Tibial nerve (tissue), 4 donors: ENCODE results near the gene AGPAT3. TPM values are rescaled to one million over a fixed set of nuclear protein-coding genes. Genes with fewer than 3 reads are reported as not detected.

Experiments
- DNase-seq, 2 donors: peaks; one replicate each; pipeline ENCODE4 v3.0.0-alpha.2; 2019; ENCODE audit warnings: low spot score in 2 of 2
- H3K27ac ChIP-seq, 4 donors: fragments of 200-600 bp; sonication (generic) in 3 of 4; one replicate each; pipeline ENCODE4 v1.5.1; 2017 to 2019; ENCODE audit warnings: mild to moderate bottlenecking in 1 of 4
- H3K27me3 ChIP-seq, 2 donors: fragments of 200-600 bp; sonication (generic) in 1 of 2; one replicate each; pipeline versions ENCODE4 v1.5.1 to v1.6.0; 2017 to 2019
- H3K36me3 ChIP-seq, 3 donors: fragments of 200-600 bp; sonication (generic); one replicate each; pipeline ENCODE4 v1.5.1; 2018 to 2019
- H3K4me1 ChIP-seq, 4 donors: fragments of 200-600 bp; sonication (generic) in 3 of 4; one replicate each; pipeline ENCODE4 v1.5.1; 2017 to 2019
- H3K4me3 ChIP-seq, 4 donors: fragments of 200-600 bp; sonication (generic) in 3 of 4; one replicate each; pipeline ENCODE4 v1.5.1; 2017 to 2019; ENCODE audit warnings: mild to moderate bottlenecking in 1 of 4, moderate library complexity in 1 of 4
- H3K9me3 ChIP-seq, 4 donors: fragments of 200-600 bp; sonication (generic) in 3 of 4; one replicate each; pipeline ENCODE4 v1.5.1; 2017 to 2019
- EP300 ChIP-seq, 2 donors: sonication (generic); formaldehyde crosslinking; IDR thresholded peaks; one replicate each; pipeline ENCODE4 v1.6.1; 2017; ENCODE audit warnings: antibody characterized with exemption in 2 of 2, mild to moderate bottlenecking in 1 of 2
- POLR2A ChIP-seq, 2 donors: fragments of 450-650 bp; IDR thresholded peaks; one replicate each; pipeline ENCODE4 v1.6.1; 2017; ENCODE audit warnings: antibody characterized with exemption in 2 of 2, mild to moderate bottlenecking in 2 of 2, moderate library complexity in 2 of 2
- WGBS, 2 donors: methylation state at CpG; one replicate each; pipeline ENCODE4 v1.1.5; 2018; 5-methylcytosine and 5-hydroxymethylcytosine counted together
- total RNA-seq, 4 donors: library from RNA; depleted of rRNA; stranded (reverse); fragments of >200 nt; gene quantifications; one replicate each; pipeline ENCODE4 v1.1.0, GENCODE V29; 2016
- TF ChIP-seq, protein P1 (sequence below), 5 experiments: fragments of 200-600 bp in 3 of 5; fragments of 450-650 bp in 2 of 5; sonication (generic) in 3 of 5; IDR thresholded peaks; one replicate each; pipeline ENCODE4 v1.5.1; 2016 to 2019; ENCODE audit warnings: antibody characterized with exemption in 5 of 5, mild to moderate bottlenecking in 3 of 5, moderate library complexity in 2 of 5

Gene AGPAT3
- total RNA-seq, 4 donors from 2014 or later: 29.9 to 45.6 (median 36.4) TPM

DNA sequence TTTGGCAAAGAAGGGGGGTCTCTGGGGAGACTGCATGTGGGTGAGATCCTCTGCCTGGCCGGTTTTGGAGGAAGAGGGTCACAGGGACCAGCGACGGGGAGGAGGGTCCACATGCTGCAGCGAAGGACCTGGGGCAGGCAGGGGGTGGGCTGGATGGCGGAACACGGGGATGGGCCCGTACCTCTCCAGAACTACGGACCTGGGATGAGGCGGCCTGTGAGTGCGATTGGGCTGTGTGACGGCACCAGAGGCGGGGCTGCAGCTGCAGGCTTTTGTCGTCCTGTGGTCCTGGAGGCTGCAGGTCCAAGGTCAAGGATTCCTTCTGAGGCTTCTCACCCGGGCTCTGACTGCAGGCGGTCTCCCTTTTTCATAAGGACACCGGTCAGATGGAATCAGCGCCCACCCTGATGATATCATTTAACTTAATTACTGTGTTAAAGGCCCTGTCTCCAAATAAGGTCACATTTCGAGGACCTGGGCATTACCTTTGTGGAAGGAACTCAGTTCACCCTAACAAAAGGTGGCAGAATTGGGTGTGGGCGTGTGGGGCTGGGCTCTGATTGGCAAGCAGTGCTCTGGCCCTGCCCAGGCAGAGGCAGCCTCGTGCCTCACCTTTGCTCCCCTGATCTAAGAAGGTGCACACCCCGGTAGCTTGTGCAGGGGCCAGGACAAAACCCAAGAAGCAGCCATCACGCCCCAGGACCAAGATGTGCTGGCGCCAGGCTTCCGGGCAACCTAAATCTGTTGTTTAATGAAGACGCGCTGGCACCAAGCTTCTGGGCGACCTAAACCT is 87.1 kb downstream of the AGPAT3 start:
- DNase-seq: no peak
- Histone ChIP-seq H3K4me1 (peaks cover 0 to 12% (median 0%) of the 10 kb centered on the region in 4 donors), H3K4me3 (no peak overlapping the region), H3K9me3 (peaks cover 0 to 18% (median 1%) of the 10 kb centered on the region in 4 donors), H3K27ac (no peak overlapping the region), H3K36me3 (peaks cover 0 to 41% (median 0%) of the 10 kb centered on the region in 3 donors), H3K27me3 (no peaks in the 10 kb centered on the region)
- whole genome bisulfite sequencing, 2 donors: 84 to 88% methylated on average over 23 to 26 of the region's 27 CpGs
- TF ChIP-seq, protein P1, sequence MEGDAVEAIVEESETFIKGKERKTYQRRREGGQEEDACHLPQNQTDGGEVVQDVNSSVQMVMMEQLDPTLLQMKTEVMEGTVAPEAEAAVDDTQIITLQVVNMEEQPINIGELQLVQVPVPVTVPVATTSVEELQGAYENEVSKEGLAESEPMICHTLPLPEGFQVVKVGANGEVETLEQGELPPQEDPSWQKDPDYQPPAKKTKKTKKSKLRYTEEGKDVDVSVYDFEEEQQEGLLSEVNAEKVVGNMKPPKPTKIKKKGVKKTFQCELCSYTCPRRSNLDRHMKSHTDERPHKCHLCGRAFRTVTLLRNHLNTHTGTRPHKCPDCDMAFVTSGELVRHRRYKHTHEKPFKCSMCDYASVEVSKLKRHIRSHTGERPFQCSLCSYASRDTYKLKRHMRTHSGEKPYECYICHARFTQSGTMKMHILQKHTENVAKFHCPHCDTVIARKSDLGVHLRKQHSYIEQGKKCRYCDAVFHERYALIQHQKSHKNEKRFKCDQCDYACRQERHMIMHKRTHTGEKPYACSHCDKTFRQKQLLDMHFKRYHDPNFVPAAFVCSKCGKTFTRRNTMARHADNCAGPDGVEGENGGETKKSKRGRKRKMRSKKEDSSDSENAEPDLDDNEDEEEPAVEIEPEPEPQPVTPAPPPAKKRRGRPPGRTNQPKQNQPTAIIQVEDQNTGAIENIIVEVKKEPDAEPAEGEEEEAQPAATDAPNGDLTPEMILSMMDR (IDR thresholded peaks at IDR 0.05): no peak
- no peak for TF ChIP-seq EP300 (IDR thresholded peaks at IDR 0.05)
- no peak for TF ChIP-seq POLR2A (IDR thresholded peaks at IDR 0.05)

DNA sequence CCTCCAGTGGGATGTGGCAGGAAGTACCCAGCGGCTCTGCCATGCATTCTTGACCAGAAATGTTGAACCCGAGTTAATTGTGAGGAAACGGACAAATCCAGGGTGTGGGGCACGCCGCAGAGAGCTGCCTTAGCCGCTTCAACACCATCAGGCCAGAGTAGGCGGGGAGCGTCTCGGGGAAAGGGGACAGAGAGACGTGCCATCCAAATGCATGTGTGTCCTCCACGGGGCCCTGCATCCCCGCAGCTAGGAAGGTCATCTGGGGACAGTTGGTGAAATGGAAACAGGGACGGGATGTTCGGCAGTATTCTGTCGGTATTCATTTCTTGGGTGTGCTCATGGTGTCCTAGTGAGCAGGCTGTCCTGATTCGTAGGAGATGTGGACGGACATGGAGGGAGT is 88.0 kb downstream of the AGPAT3 start:
- DNase-seq: no peak
- 84 to 88% methylated on average over 17 of the region's 17 CpGs for WGBS, 2 donors

DNA sequence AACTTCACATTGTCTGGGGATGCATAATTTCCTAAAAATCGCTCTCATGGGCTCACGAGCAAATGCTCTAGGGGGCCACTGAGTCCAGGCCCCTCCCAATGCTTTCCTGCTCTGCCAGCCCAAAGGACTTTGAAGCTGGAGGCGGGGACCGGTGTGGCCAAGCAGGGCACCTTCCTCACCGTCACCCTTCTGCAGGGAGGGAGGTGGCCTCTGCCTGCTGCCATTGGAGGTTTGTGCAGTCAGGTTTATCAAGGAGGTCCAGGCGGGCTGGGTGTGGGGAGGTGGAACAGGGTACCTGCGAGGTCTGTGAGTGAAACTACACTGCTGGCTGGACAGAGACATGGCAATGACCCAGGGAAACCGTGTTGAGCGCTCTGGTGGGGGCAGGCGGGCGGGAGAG is 89.0 kb downstream of the AGPAT3 start:
- H3K36me3 ChIP-seq: peaks cover 0 to 22% (median 0%) of the 10 kb centered on the region in 3 donors
- H3K9me3 ChIP-seq: peaks cover 0 to 8% (median 1%) of the 10 kb centered on the region in 4 donors
- 91% methylated on average over 11 of the region's 11 CpGs for WGBS, 2 donors
- peaks cover 0 to 20% (median 0%) of the 10 kb centered on the region in 4 donors for H3K4me1 ChIP-seq
- DNase-seq: no peak
- H3K27me3 ChIP-seq: no peaks in the 10 kb centered on the region
- TF ChIP-seq, protein P1 (IDR thresholded peaks at IDR 0.05): no peak
- TF ChIP-seq EP300 (IDR thresholded peaks at IDR 0.05): no peak
- no peak for TF ChIP-seq POLR2A (IDR thresholded peaks at IDR 0.05)
- no peak overlapping the region for H3K4me3 ChIP-seq
- H3K27ac ChIP-seq: no peak overlapping the region

More for the DNA sequence above, 88.0 kb downstream of the AGPAT3 start:
- peaks cover 0 to 32% (median 0%) of the 10 kb centered on the region in 3 donors for H3K36me3 ChIP-seq
- peaks cover 0 to 18% (median 1%) of the 10 kb centered on the region in 4 donors for H3K9me3 ChIP-seq
- H3K27ac ChIP-seq: no peak overlapping the region
- no peak overlapping the region for H3K4me3 ChIP-seq
- TF ChIP-seq POLR2A (IDR thresholded peaks at IDR 0.05) (no peak), EP300 (IDR thresholded peaks at IDR 0.05) (no peak)
- TF ChIP-seq, protein P1 (IDR thresholded peaks at IDR 0.05): no peak
- peaks cover 0 to 20% (median 0%) of the 10 kb centered on the region in 4 donors for H3K4me1 ChIP-seq
- H3K27me3 ChIP-seq: no peaks in the 10 kb centered on the region

DNA sequence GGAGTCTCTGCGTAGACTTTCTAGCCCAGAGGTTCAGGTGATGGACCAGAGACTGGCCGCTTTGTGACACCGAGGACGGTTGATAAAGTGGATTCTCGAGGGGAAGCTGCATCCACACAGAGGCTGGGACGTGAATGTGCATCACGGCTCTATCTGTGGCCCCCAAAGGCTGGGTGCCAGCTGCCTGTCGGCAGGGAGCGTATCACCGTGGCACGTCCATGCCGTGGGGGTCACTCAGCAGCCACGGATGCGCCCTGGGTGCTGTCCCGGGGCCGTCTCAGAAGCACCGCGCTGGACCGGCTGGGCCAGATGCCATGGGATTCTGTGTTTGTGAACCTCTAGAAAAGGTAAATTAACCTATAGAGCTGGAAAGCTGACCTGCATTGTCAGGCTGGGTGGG is 89.9 kb downstream of the AGPAT3 start:
- Histone ChIP-seq H3K27ac (no peak overlapping the region), H3K4me3 (no peak overlapping the region), H3K36me3 (peaks cover 0 to 20% (median 0%) of the 10 kb centered on the region in 3 donors), H3K9me3 (no peaks in the 10 kb centered on the region), H3K4me1 (peaks cover 0 to 20% (median 0%) of the 10 kb centered on the region in 4 donors), H3K27me3 (no peaks in the 10 kb centered on the region)
- DNase-seq: no peak
- WGBS, 2 donors: 91 to 95% methylated on average over 17 to 19 of the region's 19 CpGs
- no peak for TF ChIP-seq POLR2A (IDR thresholded peaks at IDR 0.05)

DNA sequence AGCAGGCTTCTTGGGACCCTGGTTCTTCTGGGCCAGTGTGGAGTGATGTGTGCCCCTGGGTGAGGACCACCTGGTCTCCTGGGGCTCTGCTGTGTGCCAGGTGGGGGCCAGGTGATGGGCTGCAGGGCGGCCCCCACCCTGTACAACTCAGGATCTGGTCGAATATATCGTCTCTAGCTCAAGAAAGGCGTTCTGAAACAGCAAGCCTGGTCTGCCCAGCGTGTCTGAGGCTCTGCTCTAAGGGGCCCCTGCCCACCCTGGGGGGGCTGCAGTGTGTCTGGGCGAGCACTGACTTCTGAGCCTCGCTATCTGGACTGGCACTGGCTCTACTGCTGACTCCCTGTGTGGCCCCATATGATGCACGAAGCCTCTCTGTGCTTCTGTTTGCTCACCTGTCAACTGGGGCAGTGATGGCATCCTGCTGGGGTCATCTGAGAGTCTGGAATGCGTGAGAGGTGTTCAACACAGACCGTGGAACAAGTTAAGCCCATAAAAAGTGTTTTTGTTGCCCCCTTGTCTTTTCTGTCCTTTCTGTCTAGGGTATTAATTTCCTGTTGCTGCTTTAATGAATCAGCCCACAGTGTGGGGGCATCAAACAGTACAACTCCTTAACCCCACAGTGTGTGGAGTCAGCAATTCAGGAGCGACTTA is 91.1 kb downstream of the AGPAT3 start:
- TF ChIP-seq, protein P1 (IDR thresholded peaks at IDR 0.05): no peak
- TF ChIP-seq POLR2A (IDR thresholded peaks at IDR 0.05) (no peak), EP300 (IDR thresholded peaks at IDR 0.05) (no peak)
- H3K27ac ChIP-seq: no peak overlapping the region
- H3K27me3 ChIP-seq: no peaks in the 10 kb centered on the region
- no peak for DNase-seq
- WGBS, 2 donors: 68 to 73% methylated on average over 9 to 11 of the region's 11 CpGs
- peaks cover 0 to 20% (median 0%) of the 10 kb centered on the region in 4 donors for H3K4me1 ChIP-seq
- H3K4me3 ChIP-seq: no peak overlapping the region
- H3K36me3 ChIP-seq: peaks cover 0 to 33% (median 0%) of the 10 kb centered on the region in 3 donors
- no peaks in the 10 kb centered on the region for H3K9me3 ChIP-seq
